HepG2 (cell line): Measurements from ENCODE around the gene EOMES. TPM values are rescaled to one million over a fixed set of nuclear protein-coding genes. Genes with fewer than 3 reads are reported as not detected.

Experiments
- HINFP ChIP-seq: sonication (generic); formaldehyde crosslinking; IDR thresholded peaks from 2 replicates; pipeline ENCODE4 v1.4.0; 2020; ENCODE audit warnings: low read depth, mild to moderate bottlenecking, missing genetic modification reagents
- JUND ChIP-seq: sonication (generic); formaldehyde crosslinking; IDR thresholded peaks from 2 replicates; pipeline ENCODE4 v1.8.0; 2022; ENCODE audit warnings: mild to moderate bottlenecking, missing genetic modification reagents
- PAX8 ChIP-seq: sonication (generic); formaldehyde crosslinking; IDR thresholded peaks from 2 replicates; pipeline ENCODE4 v1.8.0; 2022; ENCODE audit warnings: mild to moderate bottlenecking, missing genetic modification reagents, borderline replicate concordance
- SIX4 ChIP-seq: sonication (generic); formaldehyde crosslinking; IDR thresholded peaks from 2 replicates; pipeline ENCODE4 v1.4.0; 2020; ENCODE audit warnings: missing genetic modification reagents
- SNAPC2 ChIP-seq: sonication (generic); formaldehyde crosslinking; IDR thresholded peaks from 2 replicates; pipeline ENCODE4 v1.8.1; 2022; ENCODE audit warnings: mild to moderate bottlenecking, missing genetic modification reagents
- SOX13 ChIP-seq, 3 experiments: fragments of 450-650 bp in 1 of 3; sonication (generic) in 1 of 3; formaldehyde crosslinking in 1 of 3; IDR thresholded peaks in 2 of 3; conservative IDR thresholded peaks in 1 of 3; 2 replicates each; pipeline versions ENCODE4 v1.5.0 to v1.6.1; 2016 to 2020; ENCODE audit warnings: antibody characterized with exemption in 1 of 3, mild to moderate bottlenecking in 1 of 3, missing compliant biosample characterization in 1 of 3, missing genetic modification reagents in 1 of 3, moderate library complexity in 1 of 3
- SYNCRIP ChIP-seq: fragments of 200-400 bp; formaldehyde crosslinking; IDR thresholded peaks from 2 replicates; pipeline ENCODE4 v1.6.1; 2018; ENCODE audit warnings: mild to moderate bottlenecking, low read depth, low read length; ENCODE audit not compliant: insufficient read depth
- ZNF142 ChIP-seq: sonication (generic); formaldehyde crosslinking; IDR thresholded peaks from 2 replicates; pipeline ENCODE4 v1.4.0; 2020; ENCODE audit warnings: missing genetic modification reagents
- ZNF407 ChIP-seq: sonication (generic); formaldehyde crosslinking; IDR thresholded peaks from one replicate; pipeline ENCODE4 v1.5.1; 2020; ENCODE audit warnings: mild to moderate bottlenecking, missing genetic modification reagents; ENCODE audit errors: not compliant biosample characterization
- ZNF597 ChIP-seq: sonication (generic); formaldehyde crosslinking; IDR thresholded peaks from 2 replicates; pipeline ENCODE4 v1.5.0; 2020; ENCODE audit warnings: missing genetic modification reagents
- polyA plus RNA-seq, 8 experiments: library from polyadenylated mRNA; depleted of rRNA in 3 of 8; stranded (reverse) in 7 of 8; unstranded in 1 of 8; fragments of >200 nt; fragmentation: Illumina TruSeq in 4 of 8; extraction: Trizol in 4 of 8; gene quantifications; 2 replicates each; pipeline versions ENCODE4 v1.2.1 to v1.2.3, GENCODE V29; 2011 to 2016; ENCODE audit warnings: low read depth in 4 of 8, missing spikeins in 1 of 8, mixed read lengths in 1 of 8; ENCODE audit not compliant: insufficient read depth in 1 of 8
- total RNA-seq, 5 experiments: library from RNA; depleted of rRNA; stranded (reverse); fragments of >200 nt; fragmentation: Illumina TruSeq; extraction: Trizol; gene quantifications; 2 replicates each; pipeline ENCODE4 v1.2.3, GENCODE V29; 2016; ENCODE audit warnings: low read depth in 1 of 5

EOMES gene
- total and polyA plus RNA-seq, 2 of the 13 experiments (the other 11 are each of a cell fraction or from before 2014, with no cell fraction given): 0.11 to 0.12 TPM

- TF ChIP-seq SOX13 (IDR thresholded peaks at IDR 0.05) (no peak), SOX13 (CRISPR knock-in tag; conservative IDR thresholded peaks at IDR 0.05 in 1 of 2, IDR thresholded peaks at IDR 0.05 in 1 of 2) (peak in 1 of 2 experiments; percentile 56; a peak in 2 of 4 replicates), SYNCRIP (no peak), ZNF407 (no peak), PAX8 (CRISPR knock-in tag) (no peak), ZNF142 (CRISPR knock-in tag) (no peak), HINFP (CRISPR knock-in tag) (no peak), SIX4 (CRISPR knock-in tag) (no peak), SNAPC2 (CRISPR knock-in tag) (0 out of 2 replicates have a peak, but pooled peaks have one; percentile 14), JUND (no peak), ZNF597 (CRISPR knock-in tag) (no peak)
Observed at GRCh38 chr3:27680517-27681246, 41.4 kb downstream of the EOMES start (continued).
